ENCODE data around the gene PRF1.
"Not testable (repeated sequence)": the region's sequence is repeated elsewhere in the genome, so short reads cannot be mapped to it uniquely, and the experiment has no call there.

GRCh38 chr10:70581176-70581575 is 21.4 kb downstream of the PRF1 start:
- TF ChIP-seq, protein P1, sequence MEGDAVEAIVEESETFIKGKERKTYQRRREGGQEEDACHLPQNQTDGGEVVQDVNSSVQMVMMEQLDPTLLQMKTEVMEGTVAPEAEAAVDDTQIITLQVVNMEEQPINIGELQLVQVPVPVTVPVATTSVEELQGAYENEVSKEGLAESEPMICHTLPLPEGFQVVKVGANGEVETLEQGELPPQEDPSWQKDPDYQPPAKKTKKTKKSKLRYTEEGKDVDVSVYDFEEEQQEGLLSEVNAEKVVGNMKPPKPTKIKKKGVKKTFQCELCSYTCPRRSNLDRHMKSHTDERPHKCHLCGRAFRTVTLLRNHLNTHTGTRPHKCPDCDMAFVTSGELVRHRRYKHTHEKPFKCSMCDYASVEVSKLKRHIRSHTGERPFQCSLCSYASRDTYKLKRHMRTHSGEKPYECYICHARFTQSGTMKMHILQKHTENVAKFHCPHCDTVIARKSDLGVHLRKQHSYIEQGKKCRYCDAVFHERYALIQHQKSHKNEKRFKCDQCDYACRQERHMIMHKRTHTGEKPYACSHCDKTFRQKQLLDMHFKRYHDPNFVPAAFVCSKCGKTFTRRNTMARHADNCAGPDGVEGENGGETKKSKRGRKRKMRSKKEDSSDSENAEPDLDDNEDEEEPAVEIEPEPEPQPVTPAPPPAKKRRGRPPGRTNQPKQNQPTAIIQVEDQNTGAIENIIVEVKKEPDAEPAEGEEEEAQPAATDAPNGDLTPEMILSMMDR (IDR thresholded peaks at IDR 0.05): not testable (repeated sequence)
- not testable (repeated sequence) for TF ChIP-seq POLR2A (IDR thresholded peaks at IDR 0.05)

All from esophagus squamous epithelium (tissue), 4 donors.